HepG2 (cell line): ENCODE data around the gene AADACL4. TPM values are rescaled to one million over a fixed set of nuclear protein-coding genes. Genes with fewer than 3 reads are reported as not detected.

ENCODE experiments used
- ERF ChIP-seq: IDR thresholded peaks from 2 replicates; pipeline ENCODE4 v1.6.1; 2018; ENCODE audit warnings: missing biosample characterization, missing genetic modification reagents
- GATAD2A ChIP-seq: IDR thresholded peaks from 2 replicates; pipeline ENCODE4 v1.6.1; 2016
- MTF2 ChIP-seq: sonication (generic); formaldehyde crosslinking; IDR thresholded peaks from 2 replicates; pipeline ENCODE4 v1.5.0; 2020; ENCODE audit warnings: missing genetic modification reagents, borderline replicate concordance
- MXI1 ChIP-seq: IDR thresholded peaks from 3 replicates; pipeline ENCODE4 v1.6.1; 2012; ENCODE audit warnings: low read depth, low read length, inconsistent platforms, borderline replicate concordance
- NKX3-1 ChIP-seq: sonication (generic); formaldehyde crosslinking; IDR thresholded peaks from 2 replicates; pipeline ENCODE4 v1.5.0; 2020; ENCODE audit warnings: missing genetic modification reagents
- RFX3 ChIP-seq: IDR thresholded peaks from 2 replicates; pipeline ENCODE4 v1.6.1; 2016; ENCODE audit warnings: missing biosample characterization, missing genetic modification reagents
- TCF7 ChIP-seq: sonication (generic); IDR thresholded peaks from 2 replicates; pipeline ENCODE4 v1.6.1; 2016; ENCODE audit warnings: antibody characterized with exemption, low read depth
- TSC22D2 ChIP-seq: sonication (generic); formaldehyde crosslinking; IDR thresholded peaks from 2 replicates; pipeline ENCODE4 v1.5.1; 2020; ENCODE audit warnings: missing genetic modification reagents, mild to moderate bottlenecking, borderline replicate concordance
- ZC3H13 ChIP-seq: sonication (generic); formaldehyde crosslinking; IDR thresholded peaks from 2 replicates; pipeline ENCODE4 v1.8.1; 2023; ENCODE audit warnings: mild to moderate bottlenecking, missing genetic modification reagents, moderate library complexity
- ZFP36 ChIP-seq: fragments of 150-350 bp; IDR thresholded peaks from 2 replicates; pipeline ENCODE4 v1.6.1; 2018; ENCODE audit warnings: borderline replicate concordance, low read length, low read depth; ENCODE audit not compliant: partially characterized antibody
- ZNF790 ChIP-seq: sonication (generic); formaldehyde crosslinking; IDR thresholded peaks from 2 replicates; pipeline ENCODE4 v1.8.0; 2022; ENCODE audit warnings: missing genetic modification reagents, mild to moderate bottlenecking, borderline replicate concordance
- polyA plus RNA-seq, 8 experiments: library from polyadenylated mRNA; depleted of rRNA in 3 of 8; stranded (reverse) in 7 of 8; unstranded in 1 of 8; fragments of >200 nt; fragmentation: Illumina TruSeq in 4 of 8; extraction: Trizol in 4 of 8; gene quantifications; 2 replicates each; pipeline versions ENCODE4 v1.2.1 to v1.2.3, GENCODE V29; 2011 to 2016; ENCODE audit warnings: low read depth in 4 of 8, missing spikeins in 1 of 8, mixed read lengths in 1 of 8; ENCODE audit not compliant: insufficient read depth in 1 of 8
- total RNA-seq, 5 experiments: library from RNA; depleted of rRNA; stranded (reverse); fragments of >200 nt; fragmentation: Illumina TruSeq; extraction: Trizol; gene quantifications; 2 replicates each; pipeline ENCODE4 v1.2.3, GENCODE V29; 2016; ENCODE audit warnings: low read depth in 1 of 5
- TF ChIP-seq, protein P1 (sequence below): sonication (generic); formaldehyde crosslinking; IDR thresholded peaks from 2 replicates; pipeline ENCODE4 v1.4.0; 2020; ENCODE audit warnings: low read depth, missing genetic modification reagents
- TF ChIP-seq, protein P2 (sequence below): sonication (generic); formaldehyde crosslinking; IDR thresholded peaks from 2 replicates; pipeline ENCODE4 v1.4.0; 2020; ENCODE audit warnings: mild to moderate bottlenecking, missing genetic modification reagents, borderline replicate concordance
- TF ChIP-seq, protein P3 (sequence below): sonication (generic); formaldehyde crosslinking; IDR thresholded peaks from 2 replicates; pipeline ENCODE4 v1.4.0; 2020; ENCODE audit warnings: missing genetic modification reagents
- TF ChIP-seq, protein P4 (sequence below): sonication (generic); formaldehyde crosslinking; IDR thresholded peaks from 2 replicates; pipeline ENCODE4 v1.5.1; 2020; ENCODE audit warnings: missing genetic modification reagents, mild to moderate bottlenecking, borderline replicate concordance
- TF ChIP-seq, protein P5 (sequence below): sonication (generic); formaldehyde crosslinking; IDR thresholded peaks from 2 replicates; pipeline ENCODE4 v1.4.0; 2020; ENCODE audit warnings: missing genetic modification reagents, borderline replicate concordance
- TF ChIP-seq, protein P6 (sequence below), 2 experiments: fragments of 450-650 bp in 1 of 2; sonication (generic) in 1 of 2; formaldehyde crosslinking; IDR thresholded peaks; 2 replicates each; pipeline versions ENCODE4 v1.5.0 to v1.8.0; 2020 to 2022; ENCODE audit warnings: mild to moderate bottlenecking in 1 of 2, missing genetic modification reagents in 1 of 2

Gene AADACL4
- total and polyA plus RNA-seq, 2 of the 13 experiments (the other 11 are each of a cell fraction or from before 2014, with no cell fraction given): not detected

DNA sequence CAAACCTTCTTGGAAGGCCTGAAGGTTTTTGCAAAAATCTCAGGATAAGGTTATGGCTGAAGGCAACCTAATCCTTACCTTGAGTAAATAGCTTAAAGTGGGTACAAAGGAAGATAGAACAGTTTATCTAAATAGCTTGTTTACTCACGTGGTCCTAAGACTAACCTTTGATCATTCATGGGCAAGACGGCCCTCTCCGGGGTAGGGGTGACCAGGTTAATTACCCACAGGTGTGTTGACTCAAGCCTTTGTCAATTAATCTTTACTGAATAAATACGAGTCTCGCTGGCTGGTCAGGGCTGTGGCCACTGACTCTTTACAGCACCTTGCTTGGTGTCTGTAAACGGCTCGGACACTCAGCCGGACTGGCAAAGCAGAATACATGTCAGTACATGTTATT lies 10.8 kb downstream of the AADACL4 start (continued):
- TF ChIP-seq, protein P1, sequence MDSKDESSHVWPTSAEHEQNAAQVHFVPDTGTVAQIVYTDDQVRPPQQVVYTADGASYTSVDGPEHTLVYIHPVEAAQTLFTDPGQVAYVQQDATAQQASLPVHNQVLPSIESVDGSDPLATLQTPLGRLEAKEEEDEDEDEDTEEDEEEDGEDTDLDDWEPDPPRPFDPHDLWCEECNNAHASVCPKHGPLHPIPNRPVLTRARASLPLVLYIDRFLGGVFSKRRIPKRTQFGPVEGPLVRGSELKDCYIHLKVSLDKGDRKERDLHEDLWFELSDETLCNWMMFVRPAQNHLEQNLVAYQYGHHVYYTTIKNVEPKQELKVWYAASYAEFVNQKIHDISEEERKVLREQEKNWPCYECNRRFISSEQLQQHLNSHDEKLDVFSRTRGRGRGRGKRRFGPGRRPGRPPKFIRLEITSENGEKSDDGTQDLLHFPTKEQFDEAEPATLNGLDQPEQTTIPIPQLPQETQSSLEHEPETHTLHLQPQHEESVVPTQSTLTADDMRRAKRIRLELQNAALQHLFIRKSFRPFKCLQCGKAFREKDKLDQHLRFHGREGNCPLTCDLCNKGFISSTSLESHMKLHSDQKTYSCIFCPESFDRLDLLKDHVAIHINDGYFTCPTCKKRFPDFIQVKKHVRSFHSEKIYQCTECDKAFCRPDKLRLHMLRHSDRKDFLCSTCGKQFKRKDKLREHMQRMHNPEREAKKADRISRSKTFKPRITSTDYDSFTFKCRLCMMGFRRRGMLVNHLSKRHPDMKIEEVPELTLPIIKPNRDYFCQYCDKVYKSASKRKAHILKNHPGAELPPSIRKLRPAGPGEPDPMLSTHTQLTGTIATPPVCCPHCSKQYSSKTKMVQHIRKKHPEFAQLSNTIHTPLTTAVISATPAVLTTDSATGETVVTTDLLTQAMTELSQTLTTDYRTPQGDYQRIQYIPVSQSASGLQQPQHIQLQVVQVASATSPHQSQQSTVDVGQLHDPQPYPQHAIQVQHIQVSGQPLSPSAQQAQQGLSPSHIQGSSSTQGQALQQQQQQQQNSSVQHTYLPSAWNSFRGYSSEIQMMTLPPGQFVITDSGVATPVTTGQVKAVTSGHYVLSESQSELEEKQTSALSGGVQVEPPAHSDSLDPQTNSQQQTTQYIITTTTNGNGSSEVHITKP (CRISPR knock-in tag): no peak
- TF ChIP-seq MXI1: no peak
- TF ChIP-seq RFX3 (CRISPR knock-in tag): no peak
- no peak for TF ChIP-seq ERF (CRISPR knock-in tag)
- peak; percentile 82 for TF ChIP-seq TCF7
- TF ChIP-seq, protein P2, sequence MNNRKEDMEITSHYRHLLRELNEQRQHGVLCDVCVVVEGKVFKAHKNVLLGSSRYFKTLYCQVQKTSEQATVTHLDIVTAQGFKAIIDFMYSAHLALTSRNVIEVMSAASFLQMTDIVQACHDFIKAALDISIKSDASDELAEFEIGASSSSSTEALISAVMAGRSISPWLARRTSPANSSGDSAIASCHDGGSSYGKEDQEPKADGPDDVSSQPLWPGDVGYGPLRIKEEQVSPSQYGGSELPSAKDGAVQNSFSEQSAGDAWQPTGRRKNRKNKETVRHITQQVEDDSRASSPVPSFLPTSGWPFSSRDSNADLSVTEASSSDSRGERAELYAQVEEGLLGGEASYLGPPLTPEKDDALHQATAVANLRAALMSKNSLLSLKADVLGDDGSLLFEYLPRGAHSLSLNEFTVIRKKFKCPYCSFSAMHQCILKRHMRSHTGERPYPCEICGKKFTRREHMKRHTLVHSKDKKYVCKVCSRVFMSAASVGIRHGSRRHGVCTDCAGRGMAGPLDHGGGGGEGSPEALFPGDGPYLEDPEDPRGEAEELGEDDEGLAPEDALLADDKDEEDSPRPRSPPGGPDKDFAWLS (CRISPR knock-in tag): no peak
- TF ChIP-seq, protein P3, sequence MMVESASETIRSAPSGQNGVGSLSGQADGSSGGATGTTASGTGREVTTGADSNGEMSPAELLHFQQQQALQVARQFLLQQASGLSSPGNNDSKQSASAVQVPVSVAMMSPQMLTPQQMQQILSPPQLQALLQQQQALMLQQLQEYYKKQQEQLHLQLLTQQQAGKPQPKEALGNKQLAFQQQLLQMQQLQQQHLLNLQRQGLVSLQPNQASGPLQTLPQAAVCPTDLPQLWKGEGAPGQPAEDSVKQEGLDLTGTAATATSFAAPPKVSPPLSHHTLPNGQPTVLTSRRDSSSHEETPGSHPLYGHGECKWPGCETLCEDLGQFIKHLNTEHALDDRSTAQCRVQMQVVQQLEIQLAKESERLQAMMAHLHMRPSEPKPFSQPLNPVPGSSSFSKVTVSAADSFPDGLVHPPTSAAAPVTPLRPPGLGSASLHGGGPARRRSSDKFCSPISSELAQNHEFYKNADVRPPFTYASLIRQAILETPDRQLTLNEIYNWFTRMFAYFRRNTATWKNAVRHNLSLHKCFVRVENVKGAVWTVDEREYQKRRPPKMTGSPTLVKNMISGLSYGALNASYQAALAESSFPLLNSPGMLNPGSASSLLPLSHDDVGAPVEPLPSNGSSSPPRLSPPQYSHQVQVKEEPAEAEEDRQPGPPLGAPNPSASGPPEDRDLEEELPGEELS: peak; percentile 76
- no peak for TF ChIP-seq ZFP36
- TF ChIP-seq NKX3-1 (CRISPR knock-in tag): peak; percentile 69; the same call in 1 of the 2 replicates
- no peak for TF ChIP-seq ZNF790
- TF ChIP-seq, protein P4, sequence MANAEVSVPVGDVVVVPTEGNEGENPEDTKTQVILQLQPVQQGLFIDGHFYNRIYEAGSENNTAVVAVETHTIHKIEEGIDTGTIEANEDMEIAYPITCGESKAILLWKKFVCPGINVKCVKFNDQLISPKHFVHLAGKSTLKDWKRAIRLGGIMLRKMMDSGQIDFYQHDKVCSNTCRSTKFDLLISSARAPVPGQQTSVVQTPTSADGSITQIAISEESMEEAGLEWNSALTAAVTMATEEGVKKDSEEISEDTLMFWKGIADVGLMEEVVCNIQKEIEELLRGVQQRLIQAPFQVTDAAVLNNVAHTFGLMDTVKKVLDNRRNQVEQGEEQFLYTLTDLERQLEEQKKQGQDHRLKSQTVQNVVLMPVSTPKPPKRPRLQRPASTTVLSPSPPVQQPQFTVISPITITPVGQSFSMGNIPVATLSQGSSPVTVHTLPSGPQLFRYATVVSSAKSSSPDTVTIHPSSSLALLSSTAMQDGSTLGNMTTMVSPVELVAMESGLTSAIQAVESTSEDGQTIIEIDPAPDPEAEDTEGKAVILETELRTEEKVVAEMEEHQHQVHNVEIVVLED (CRISPR knock-in tag): no peak
- no peak for TF ChIP-seq TSC22D2 (CRISPR knock-in tag)
- no peak for TF ChIP-seq MTF2
- no peak for TF ChIP-seq ZC3H13
- TF ChIP-seq, protein P5, sequence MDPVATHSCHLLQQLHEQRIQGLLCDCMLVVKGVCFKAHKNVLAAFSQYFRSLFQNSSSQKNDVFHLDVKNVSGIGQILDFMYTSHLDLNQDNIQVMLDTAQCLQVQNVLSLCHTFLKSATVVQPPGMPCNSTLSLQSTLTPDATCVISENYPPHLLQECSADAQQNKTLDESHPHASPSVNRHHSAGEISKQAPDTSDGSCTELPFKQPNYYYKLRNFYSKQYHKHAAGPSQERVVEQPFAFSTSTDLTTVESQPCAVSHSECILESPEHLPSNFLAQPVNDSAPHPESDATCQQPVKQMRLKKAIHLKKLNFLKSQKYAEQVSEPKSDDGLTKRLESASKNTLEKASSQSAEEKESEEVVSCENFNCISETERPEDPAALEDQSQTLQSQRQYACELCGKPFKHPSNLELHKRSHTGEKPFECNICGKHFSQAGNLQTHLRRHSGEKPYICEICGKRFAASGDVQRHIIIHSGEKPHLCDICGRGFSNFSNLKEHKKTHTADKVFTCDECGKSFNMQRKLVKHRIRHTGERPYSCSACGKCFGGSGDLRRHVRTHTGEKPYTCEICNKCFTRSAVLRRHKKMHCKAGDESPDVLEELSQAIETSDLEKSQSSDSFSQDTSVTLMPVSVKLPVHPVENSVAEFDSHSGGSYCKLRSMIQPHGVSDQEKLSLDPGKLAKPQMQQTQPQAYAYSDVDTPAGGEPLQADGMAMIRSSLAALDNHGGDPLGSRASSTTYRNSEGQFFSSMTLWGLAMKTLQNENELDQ: no peak
- peak; percentile 51 for TF ChIP-seq GATAD2A
- TF ChIP-seq, protein P6, sequence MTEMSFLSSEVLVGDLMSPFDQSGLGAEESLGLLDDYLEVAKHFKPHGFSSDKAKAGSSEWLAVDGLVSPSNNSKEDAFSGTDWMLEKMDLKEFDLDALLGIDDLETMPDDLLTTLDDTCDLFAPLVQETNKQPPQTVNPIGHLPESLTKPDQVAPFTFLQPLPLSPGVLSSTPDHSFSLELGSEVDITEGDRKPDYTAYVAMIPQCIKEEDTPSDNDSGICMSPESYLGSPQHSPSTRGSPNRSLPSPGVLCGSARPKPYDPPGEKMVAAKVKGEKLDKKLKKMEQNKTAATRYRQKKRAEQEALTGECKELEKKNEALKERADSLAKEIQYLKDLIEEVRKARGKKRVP (CRISPR knock-in tag; IDR thresholded peaks at IDR 0.05): no peak
